OCI-LY3 (cell line): ENCODE results near the gene FAM180B.

Source experiments
- H2AFZ ChIP-seq: fragments of 200-600, 300-600 bp; shearing (Covaris generic); 2 replicates; pipeline ENCODE4 v1.6.0; 2014; ENCODE audit warnings: antibody characterized with exemption, low read depth, low read length
- H3K27ac ChIP-seq: fragments of 200-600, 300-600 bp; sonication (generic); 2 replicates; pipeline ENCODE4 v1.5.1; 2014; ENCODE audit warnings: mild to moderate bottlenecking, low read length, moderate library complexity, mixed read lengths
- H3K27me3 ChIP-seq: fragments of 200-600, 300-600 bp; sonication (generic); 2 replicates; pipeline ENCODE4 v1.6.1; 2014; ENCODE audit warnings: low read depth, low read length, mixed read lengths
- H3K36me3 ChIP-seq: fragments of 200-600, 300-600 bp; sonication (generic); replicated peaks from 2 replicates; pipeline ENCODE3; 2014; ENCODE audit warnings: low read depth, low read length, mixed read lengths
- H3K4me1 ChIP-seq: fragments of 300-600, 200-600 bp; sonication (generic); 2 replicates; pipeline ENCODE4 v1.6.1; 2014; ENCODE audit warnings: low read length, mixed read lengths
- H3K4me2 ChIP-seq: fragments of 200-600, 300-600 bp; sonication (generic); 2 replicates; pipeline ENCODE4 v1.6.1; 2014; ENCODE audit warnings: low read length, mixed read lengths
- H3K4me3 ChIP-seq: fragments of 300-600, 200-600 bp; sonication (generic); 2 replicates; pipeline ENCODE4 v1.5.1; 2014; ENCODE audit warnings: antibody characterized with exemption, mild to moderate bottlenecking, low read length, moderate library complexity
- H3K79me2 ChIP-seq: fragments of 300-600, 200-600 bp; shearing (Covaris generic); 2 replicates; pipeline ENCODE4 v1.6.1; 2014; ENCODE audit warnings: mild to moderate bottlenecking, low read length, mixed read lengths
- H3K9ac ChIP-seq: fragments of 300-600, 200-600 bp; shearing (Covaris generic); 2 replicates; pipeline ENCODE4 v1.6.0; 2014; ENCODE audit warnings: mild to moderate bottlenecking, low read length, moderate library complexity
- H3K9me3 ChIP-seq: fragments of 200-600, 300-600 bp; shearing (Covaris generic); 2 replicates; pipeline ENCODE4 v1.6.1; 2014; ENCODE audit warnings: low read length, mixed read lengths; ENCODE audit not compliant: insufficient read depth
- H4K20me1 ChIP-seq: fragments of 200-600, 300-600 bp; sonication (generic); 2 replicates; pipeline ENCODE4 v1.6.1; 2016; ENCODE audit warnings: low read length, mixed read lengths; ENCODE audit not compliant: insufficient read depth
- CTCF ChIP-seq: fragments of 200-600, 300-600 bp; sonication (generic); IDR thresholded peaks from 2 replicates; pipeline ENCODE4 v1.5.1; 2014; ENCODE audit warnings: antibody characterized with exemption, low read length, low read depth
- EZH2phosphoT487 ChIP-seq: fragments of 200-600 bp; shearing (Covaris generic); IDR thresholded peaks from 2 replicates; pipeline ENCODE4 v1.6.1; 2018; ENCODE audit warnings: antibody characterized with exemption, mixed run types, low read depth

FAM180B gene

GRCh38 chr11:47586098-47586855 is at the start of gene FAM180B:
Gene FAM180B, plus strand, starts transcription at chr11:47586678. Its CDS starts 91 bp downstream, at chr11:47586769.
- Histone ChIP-seq H3K4me2 (no peak within 1 kb of the TSS), H3K4me1 (no peaks in the 10 kb centered on the region), H3K9ac (no peak within 1 kb of the TSS), H2AFZ (no peak within 1 kb of the TSS), H3K27ac (no peak within 1 kb of the TSS), H3K9me3 (no peaks in the 10 kb centered on the region), H3K4me3 (no peak within 1 kb of the TSS), H4K20me1 (no peaks in the 10 kb centered on the region), H3K36me3 (peaks cover 29% of the 10 kb centered on the region), H3K27me3 (no peaks in the 10 kb centered on the region), H3K79me2 (no peaks in the 10 kb centered on the region)
- TF ChIP-seq EZH2phosphoT487, result no peak
- TF ChIP-seq CTCF, result no peak

- H3K9ac ChIP-seq, result no peak overlapping the region
- H3K9me3 ChIP-seq, result no peaks in the 10 kb centered on the region
- H3K4me2 ChIP-seq, result no peak overlapping the region
- H3K27ac ChIP-seq, result no peak overlapping the region
- H2AFZ ChIP-seq, result no peak overlapping the region
- H3K79me2 ChIP-seq, result peaks cover 100% of the 10 kb centered on the region
- H4K20me1 ChIP-seq, result peaks cover 87% of the 10 kb centered on the region
- no peaks in the 10 kb centered on the region for H3K27me3 ChIP-seq
- peaks cover 9% of the 10 kb centered on the region for H3K4me1 ChIP-seq
- peaks cover 30% of the 10 kb centered on the region for H3K36me3 ChIP-seq
- H3K4me3 ChIP-seq, result no peak overlapping the region
- TF ChIP-seq EZH2phosphoT487 (no peak), CTCF (no peak)
Measured at GRCh38 chr11:47536915-47537314, 49.6 kb upstream of the FAM180B start.

- Histone ChIP-seq H3K9me3 (no peaks in the 10 kb centered on the region), H3K4me2 (no peak overlapping the region), H3K4me3 (no peak overlapping the region), H3K4me1 (peaks cover 21% of the 10 kb centered on the region), H3K27ac (no peak overlapping the region), H3K9ac (no peak overlapping the region), H4K20me1 (peaks cover 88% of the 10 kb centered on the region), H3K36me3 (peaks cover 30% of the 10 kb centered on the region), H3K27me3 (no peaks in the 10 kb centered on the region), H3K79me2 (peaks cover 100% of the 10 kb centered on the region), H2AFZ (no peak overlapping the region)
- TF ChIP-seq EZH2phosphoT487, result no peak
- no peak for TF ChIP-seq CTCF
Measured at GRCh38 chr11:47538741-47539565, 47.5 kb upstream of the FAM180B start.

- no peak overlapping the region for H3K4me2 ChIP-seq
- peaks cover 21% of the 10 kb centered on the region for H3K4me1 ChIP-seq
- no peak overlapping the region for H3K27ac ChIP-seq
- H4K20me1 ChIP-seq, result peaks cover 90% of the 10 kb centered on the region
- peaks cover 30% of the 10 kb centered on the region for H3K36me3 ChIP-seq
- no peak overlapping the region for H3K4me3 ChIP-seq
- TF ChIP-seq CTCF (no peak), EZH2phosphoT487 (no peak)
- no peaks in the 10 kb centered on the region for H3K9me3 ChIP-seq
- no peak overlapping the region for H3K9ac ChIP-seq
- peaks cover 100% of the 10 kb centered on the region for H3K79me2 ChIP-seq
- H3K27me3 ChIP-seq, result no peaks in the 10 kb centered on the region
- H2AFZ ChIP-seq, result no peak overlapping the region
Measured at GRCh38 chr11:47539681-47540039, 46.8 kb upstream of the FAM180B start.
